Measurements from ENCODE around the gene OR51T1.

DNA sequence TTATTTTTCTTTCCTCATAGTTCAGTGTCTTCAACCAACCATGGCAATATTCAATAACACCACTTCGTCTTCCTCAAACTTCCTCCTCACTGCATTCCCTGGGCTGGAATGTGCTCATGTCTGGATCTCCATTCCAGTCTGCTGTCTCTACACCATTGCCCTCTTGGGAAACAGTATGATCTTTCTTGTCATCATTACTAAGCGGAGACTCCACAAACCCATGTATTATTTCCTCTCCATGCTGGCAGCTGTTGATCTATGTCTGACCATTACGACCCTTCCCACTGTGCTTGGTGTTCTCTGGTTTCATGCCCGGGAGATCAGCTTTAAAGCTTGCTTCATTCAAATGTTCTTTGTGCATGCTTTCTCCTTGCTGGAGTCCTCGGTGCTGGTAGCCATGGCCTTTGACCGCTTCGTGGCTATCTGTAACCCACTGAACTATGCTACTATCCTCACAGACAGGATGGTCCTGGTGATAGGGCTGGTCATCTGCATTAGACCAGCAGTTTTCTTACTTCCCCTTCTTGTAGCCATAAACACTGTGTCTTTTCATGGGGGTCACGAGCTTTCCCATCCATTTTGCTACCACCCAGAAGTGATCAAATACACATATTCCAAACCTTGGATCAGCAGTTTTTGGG, at the start of gene OR51T1:
- TF ChIP-seq, protein P1, sequence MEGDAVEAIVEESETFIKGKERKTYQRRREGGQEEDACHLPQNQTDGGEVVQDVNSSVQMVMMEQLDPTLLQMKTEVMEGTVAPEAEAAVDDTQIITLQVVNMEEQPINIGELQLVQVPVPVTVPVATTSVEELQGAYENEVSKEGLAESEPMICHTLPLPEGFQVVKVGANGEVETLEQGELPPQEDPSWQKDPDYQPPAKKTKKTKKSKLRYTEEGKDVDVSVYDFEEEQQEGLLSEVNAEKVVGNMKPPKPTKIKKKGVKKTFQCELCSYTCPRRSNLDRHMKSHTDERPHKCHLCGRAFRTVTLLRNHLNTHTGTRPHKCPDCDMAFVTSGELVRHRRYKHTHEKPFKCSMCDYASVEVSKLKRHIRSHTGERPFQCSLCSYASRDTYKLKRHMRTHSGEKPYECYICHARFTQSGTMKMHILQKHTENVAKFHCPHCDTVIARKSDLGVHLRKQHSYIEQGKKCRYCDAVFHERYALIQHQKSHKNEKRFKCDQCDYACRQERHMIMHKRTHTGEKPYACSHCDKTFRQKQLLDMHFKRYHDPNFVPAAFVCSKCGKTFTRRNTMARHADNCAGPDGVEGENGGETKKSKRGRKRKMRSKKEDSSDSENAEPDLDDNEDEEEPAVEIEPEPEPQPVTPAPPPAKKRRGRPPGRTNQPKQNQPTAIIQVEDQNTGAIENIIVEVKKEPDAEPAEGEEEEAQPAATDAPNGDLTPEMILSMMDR (IDR thresholded peaks at IDR 0.05): no peak
- TF ChIP-seq POLR2A (IDR thresholded peaks at IDR 0.05): no peak
